ENCODE results near the gene FGG. TPM values are rescaled to one million over a fixed set of nuclear protein-coding genes. Genes with fewer than 3 reads are reported as not detected.

The FGG gene
- total and polyA plus RNA-seq, 2 of the 13 experiments (the other 11 are each of a cell fraction or from before 2014, with no cell fraction given): 1,037 to 2,423 TPM

DNA sequence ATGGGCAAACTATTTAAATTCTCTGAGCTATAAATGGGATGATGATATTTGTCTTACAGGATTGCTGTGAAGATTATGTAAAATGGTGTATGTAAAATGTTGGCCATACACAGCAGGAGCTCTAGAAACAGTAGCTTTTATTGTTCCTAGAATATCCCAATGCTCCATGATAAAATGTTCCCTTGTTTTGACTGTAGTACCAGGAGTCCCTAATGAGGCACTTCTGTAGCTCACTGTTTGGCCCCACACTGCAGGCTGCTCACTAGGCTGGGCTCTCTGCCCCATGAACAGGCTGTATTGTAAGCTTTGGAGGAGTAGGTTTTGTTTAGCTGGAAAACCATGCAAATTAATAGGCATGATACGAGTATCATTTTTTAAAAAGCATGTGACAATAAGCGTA, 18.6 kb downstream of the FGG start:
- Histone ChIP-seq H3K79me2 (ENCODE audit: insufficient read depth, low read length) (peaks cover 17% of the 10 kb centered on the region), H3K27ac (ENCODE audit: extremely low read length, insufficient read depth, low read length) (peak overlapping the region; percentile 5), H3K4me2 (ENCODE audit: low read depth, low read length) (no peak overlapping the region), H3K9ac (ENCODE audit: insufficient read depth, low read depth, low read length) (no peak overlapping the region; the same call in 1 of the 2 replicates), H2AFZ (ENCODE audit: low read length) (no peak overlapping the region), H3K9me3 (ENCODE audit: low read length) (no peaks in the 10 kb centered on the region), H4K20me1 (ENCODE audit: insufficient read depth, low read length) (no peaks in the 10 kb centered on the region), H3K27me3 (ENCODE audit: control insufficient read depth in 1 of 2, insufficient read depth in 2 of 2, low read length in 2 of 2) (no peaks in the 10 kb centered on the region), H3K4me1 (ENCODE audit: insufficient read depth, low read length) (peaks cover 94% of the 10 kb centered on the region), H3K4me3 (replicated peaks in 1 of 3; ENCODE audit: insufficient read depth in 1 of 3, low read depth in 2 of 3, low read length in 3 of 3) (no peak overlapping the region), H3K36me3 (replicated peaks in 1 of 2; ENCODE audit: control insufficient read depth in 1 of 2, insufficient read depth in 2 of 2, low read length in 2 of 2) (no peaks in the 10 kb centered on the region)
- no peak for TF ChIP-seq ISX (CRISPR knock-in tag; conservative IDR thresholded peaks at IDR 0.05)
- TF ChIP-seq, protein P1, sequence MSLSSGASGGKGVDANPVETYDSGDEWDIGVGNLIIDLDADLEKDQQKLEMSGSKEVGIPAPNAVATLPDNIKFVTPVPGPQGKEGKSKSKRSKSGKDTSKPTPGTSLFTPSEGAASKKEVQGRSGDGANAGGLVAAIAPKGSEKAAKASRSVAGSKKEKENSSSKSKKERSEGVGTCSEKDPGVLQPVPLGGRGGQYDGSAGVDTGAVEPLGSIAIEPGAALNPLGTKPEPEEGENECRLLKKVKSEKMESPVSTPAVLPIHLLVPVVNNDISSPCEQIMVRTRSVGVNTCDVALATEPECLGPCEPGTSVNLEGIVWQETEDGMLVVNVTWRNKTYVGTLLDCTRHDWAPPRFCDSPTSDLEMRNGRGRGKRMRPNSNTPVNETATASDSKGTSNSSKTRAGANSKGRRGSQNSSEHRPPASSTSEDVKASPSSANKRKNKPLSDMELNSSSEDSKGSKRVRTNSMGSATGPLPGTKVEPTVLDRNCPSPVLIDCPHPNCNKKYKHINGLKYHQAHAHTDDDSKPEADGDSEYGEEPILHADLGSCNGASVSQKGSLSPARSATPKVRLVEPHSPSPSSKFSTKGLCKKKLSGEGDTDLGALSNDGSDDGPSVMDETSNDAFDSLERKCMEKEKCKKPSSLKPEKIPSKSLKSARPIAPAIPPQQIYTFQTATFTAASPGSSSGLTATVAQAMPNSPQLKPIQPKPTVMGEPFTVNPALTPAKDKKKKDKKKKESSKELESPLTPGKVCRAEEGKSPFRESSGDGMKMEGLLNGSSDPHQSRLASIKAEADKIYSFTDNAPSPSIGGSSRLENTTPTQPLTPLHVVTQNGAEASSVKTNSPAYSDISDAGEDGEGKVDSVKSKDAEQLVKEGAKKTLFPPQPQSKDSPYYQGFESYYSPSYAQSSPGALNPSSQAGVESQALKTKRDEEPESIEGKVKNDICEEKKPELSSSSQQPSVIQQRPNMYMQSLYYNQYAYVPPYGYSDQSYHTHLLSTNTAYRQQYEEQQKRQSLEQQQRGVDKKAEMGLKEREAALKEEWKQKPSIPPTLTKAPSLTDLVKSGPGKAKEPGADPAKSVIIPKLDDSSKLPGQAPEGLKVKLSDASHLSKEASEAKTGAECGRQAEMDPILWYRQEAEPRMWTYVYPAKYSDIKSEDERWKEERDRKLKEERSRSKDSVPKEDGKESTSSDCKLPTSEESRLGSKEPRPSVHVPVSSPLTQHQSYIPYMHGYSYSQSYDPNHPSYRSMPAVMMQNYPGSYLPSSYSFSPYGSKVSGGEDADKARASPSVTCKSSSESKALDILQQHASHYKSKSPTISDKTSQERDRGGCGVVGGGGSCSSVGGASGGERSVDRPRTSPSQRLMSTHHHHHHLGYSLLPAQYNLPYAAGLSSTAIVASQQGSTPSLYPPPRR (CRISPR knock-in tag; IDR thresholded peaks at IDR 0.05; ENCODE audit: borderline replicate concordance): 0 out of 2 replicates have a peak, but pooled peaks have one; percentile 4
- WGBS (ENCODE audit: low lambda C conversion rate): 46% methylated on average over 2 of the region's 2 CpGs
- FAIRE-seq (no peak), ATAC-seq (no peak), DNase-seq (ENCODE audit: low spot score) (no peak)
- in situ Hi-C loops (cut with HindIII; ENCODE audit: extremely low pct_ligation_motif_present, low pct_unique_long_range_greater_than_20kb) (no loop called here), intact Hi-C loops (cut with micrococcal nuclease; ENCODE audit: unreplicated experiment) (no loop called here)
- ChIA-PET CTCF (ENCODE audit: low intra/inter-chr PET ratio, low total read pairs) (no interaction called here), POLR2A (interaction anchor here (0.9 to 16.0 kb wide), 5 partner anchors 9 to 34 kb away, joined by 3 to 468 read pairs (median 4); partner anchors contain the start of gene FGG)
- BruUV-seq (replicated peaks): no TSS peak

DNA sequence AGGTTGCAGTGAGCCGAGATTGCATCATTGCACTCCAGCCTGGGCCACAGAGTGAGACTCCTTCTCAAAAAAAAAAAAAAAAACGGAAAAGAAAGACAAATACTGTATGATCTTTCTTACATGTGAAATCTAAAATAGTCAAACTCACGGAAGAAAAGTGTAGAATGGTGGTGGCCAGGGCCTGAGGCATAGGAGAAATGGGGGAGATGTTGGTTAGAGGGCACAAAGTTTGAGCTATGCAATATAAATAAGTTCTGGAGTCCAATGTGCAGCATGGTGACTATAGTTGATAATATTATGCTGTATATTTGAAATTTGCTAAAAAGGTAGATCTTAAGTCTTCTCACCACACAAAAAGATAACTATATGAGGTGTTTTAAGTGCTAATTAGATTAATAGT, 20.6 kb downstream of the FGG start:
- no peaks in the 10 kb centered on the region for H3K9me3 ChIP-seq (ENCODE audit: low read length)
- no peak overlapping the region for H2AFZ ChIP-seq (ENCODE audit: low read length)
- no TSS peak for BruUV-seq (replicated peaks)
- DNase-seq (ENCODE audit: low spot score): no peak
- no peak for ATAC-seq
- peak overlapping the region; percentile 8 for H3K27ac ChIP-seq (ENCODE audit: extremely low read length, insufficient read depth, low read length)
- POLR2A ChIA-PET: interaction anchor here (2.5 to 16.0 kb wide), 3 partner anchors 14 to 26 kb away, joined by 24 to 468 read pairs (median 35); partner anchors contain the start of gene FGG
- CTCF ChIA-PET (ENCODE audit: low intra/inter-chr PET ratio, low total read pairs): no interaction called here
- H3K4me2 ChIP-seq (ENCODE audit: low read depth, low read length): peak overlapping the region; percentile 16; the same call in 1 of the 2 replicates
- peaks cover 3 to 12% of the 10 kb centered on the region in 2 experiments for H3K36me3 ChIP-seq (replicated peaks in 1 of 2; ENCODE audit: control insufficient read depth in 1 of 2, insufficient read depth in 2 of 2, low read length in 2 of 2)
- H3K9ac ChIP-seq (ENCODE audit: insufficient read depth, low read depth, low read length): no peak overlapping the region
- peaks cover 96% of the 10 kb centered on the region for H3K4me1 ChIP-seq (ENCODE audit: insufficient read depth, low read length)
- no peak for FAIRE-seq
- 73% methylated on average over 3 of the region's 3 CpGs for WGBS (ENCODE audit: low lambda C conversion rate)
- intact Hi-C loops (cut with micrococcal nuclease; ENCODE audit: unreplicated experiment) (loop anchor here (2.0 kb wide), 1 partner anchor 15 kb away; no protein-coding TSS in a partner anchor), in situ Hi-C loops (cut with HindIII; ENCODE audit: extremely low pct_ligation_motif_present, low pct_unique_long_range_greater_than_20kb) (no loop called here)
- H3K79me2 ChIP-seq (ENCODE audit: insufficient read depth, low read length): peaks cover 26% of the 10 kb centered on the region
- no peaks in the 10 kb centered on the region for H3K27me3 ChIP-seq (ENCODE audit: control insufficient read depth in 1 of 2, insufficient read depth in 2 of 2, low read length in 2 of 2)
- H3K4me3 ChIP-seq (replicated peaks in 1 of 3; ENCODE audit: insufficient read depth in 1 of 3, low read depth in 2 of 3, low read length in 3 of 3): no peak overlapping the region
- no peaks in the 10 kb centered on the region for H4K20me1 ChIP-seq (ENCODE audit: insufficient read depth, low read length)
- TF ChIP-seq ATF7 (IDR thresholded peaks at IDR 0.05) (0 out of 2 replicates have a peak, but pooled peaks have one; percentile 11), ATF7 (CRISPR knock-in tag; IDR thresholded peaks at IDR 0.05) (no peak), NFIC (IDR thresholded peaks at IDR 0.05; ENCODE audit: low read length) (0 out of 2 replicates have a peak, but pooled peaks have one; percentile 25), EP300 (IDR thresholded peaks at IDR 0.05; ENCODE audit: low read depth in 2 of 2, low read length in 2 of 2) (0 out of 4 replicates have a peak, but pooled peaks of 1 of the 2 experiments have one; percentile 20), EP300 (CRISPR knock-in tag; IDR thresholded peaks at IDR 0.05; ENCODE audit: borderline replicate concordance) (no peak), RARA (CRISPR knock-in tag; IDR thresholded peaks at IDR 0.05) (peak; percentile 22; the same call in 1 of the 2 replicates)
- TF ChIP-seq, protein P2, sequence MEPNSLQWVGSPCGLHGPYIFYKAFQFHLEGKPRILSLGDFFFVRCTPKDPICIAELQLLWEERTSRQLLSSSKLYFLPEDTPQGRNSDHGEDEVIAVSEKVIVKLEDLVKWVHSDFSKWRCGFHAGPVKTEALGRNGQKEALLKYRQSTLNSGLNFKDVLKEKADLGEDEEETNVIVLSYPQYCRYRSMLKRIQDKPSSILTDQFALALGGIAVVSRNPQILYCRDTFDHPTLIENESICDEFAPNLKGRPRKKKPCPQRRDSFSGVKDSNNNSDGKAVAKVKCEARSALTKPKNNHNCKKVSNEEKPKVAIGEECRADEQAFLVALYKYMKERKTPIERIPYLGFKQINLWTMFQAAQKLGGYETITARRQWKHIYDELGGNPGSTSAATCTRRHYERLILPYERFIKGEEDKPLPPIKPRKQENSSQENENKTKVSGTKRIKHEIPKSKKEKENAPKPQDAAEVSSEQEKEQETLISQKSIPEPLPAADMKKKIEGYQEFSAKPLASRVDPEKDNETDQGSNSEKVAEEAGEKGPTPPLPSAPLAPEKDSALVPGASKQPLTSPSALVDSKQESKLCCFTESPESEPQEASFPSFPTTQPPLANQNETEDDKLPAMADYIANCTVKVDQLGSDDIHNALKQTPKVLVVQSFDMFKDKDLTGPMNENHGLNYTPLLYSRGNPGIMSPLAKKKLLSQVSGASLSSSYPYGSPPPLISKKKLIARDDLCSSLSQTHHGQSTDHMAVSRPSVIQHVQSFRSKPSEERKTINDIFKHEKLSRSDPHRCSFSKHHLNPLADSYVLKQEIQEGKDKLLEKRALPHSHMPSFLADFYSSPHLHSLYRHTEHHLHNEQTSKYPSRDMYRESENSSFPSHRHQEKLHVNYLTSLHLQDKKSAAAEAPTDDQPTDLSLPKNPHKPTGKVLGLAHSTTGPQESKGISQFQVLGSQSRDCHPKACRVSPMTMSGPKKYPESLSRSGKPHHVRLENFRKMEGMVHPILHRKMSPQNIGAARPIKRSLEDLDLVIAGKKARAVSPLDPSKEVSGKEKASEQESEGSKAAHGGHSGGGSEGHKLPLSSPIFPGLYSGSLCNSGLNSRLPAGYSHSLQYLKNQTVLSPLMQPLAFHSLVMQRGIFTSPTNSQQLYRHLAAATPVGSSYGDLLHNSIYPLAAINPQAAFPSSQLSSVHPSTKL (CRISPR knock-in tag; IDR thresholded peaks at IDR 0.05): peak; percentile 33; the same call in 1 of the 2 replicates

Data from HepG2 (cell line).